HepG2 (cell line): Measurements from ENCODE around the gene ZDHHC8. TPM values are rescaled to one million over a fixed set of nuclear protein-coding genes. Genes with fewer than 3 reads are reported as not detected.

Source experiments
- ATAC-seq: fragments of 200-7000 bp; cut with Tn5 transposase; 3 replicates; pipeline ENCODE4 v1.9.1; 2020; ENCODE audit warnings: mild to moderate bottlenecking, moderate library complexity
- BruUV-seq: library from RNA; stranded (reverse); fragments of 400-500 nt; replicated peaks from 2 replicates; lab custom pipeline; 2021; lab: Mats Ljungman, UMichigan
- CTCF ChIA-PET: fragments of 300-600 bp; formaldehyde crosslinking; extraction: SDS; loops from one replicate; lab custom pipeline; 2021; ENCODE audit warnings: low total read pairs, inconsistent platforms, low intra/inter-chr PET ratio; lab: Yijun Ruan, JAX
- POLR2A ChIA-PET: fragments of 350-600 bp; sonication (Branson Sonifier 250); formaldehyde crosslinking; loops from one replicate; lab custom pipeline; 2020; ENCODE audit warnings: antibody characterized with exemption, inconsistent platforms; lab: Yijun Ruan, JAX
- DNase-seq: peaks from one replicate; pipeline ENCODE4 v3.0.0-alpha.2; 2015; ENCODE audit warnings: low spot score
- FAIRE-seq: peaks from 3 replicates; lab custom pipeline; 2011; peaks lifted over from hg19 to GRCh38; lab: Jason Lieb, UNC
- H2AFZ ChIP-seq: one replicate; pipeline ENCODE4 v1.6.1; 2011; ENCODE audit warnings: low read length, inconsistent platforms
- H3K27ac ChIP-seq: fragments of 300-600 bp; 3 replicates; pipeline ENCODE4 v1.8.0; 2011; ENCODE audit warnings: mixed run types, mild to moderate bottlenecking, mixed read lengths, low read length, inconsistent platforms; ENCODE audit not compliant: insufficient read depth; ENCODE audit errors: extremely low read length
- H3K27me3 ChIP-seq, 2 experiments: fragments of 200-600 bp in 1 of 2; 2 replicates in 1 of 2; 3 replicates in 1 of 2; pipeline versions ENCODE4 v1.6.0 to v1.8.0; 2011; ENCODE audit warnings: low read length in 2 of 2, mild to moderate bottlenecking in 2 of 2, moderate library complexity in 2 of 2, inconsistent platforms in 1 of 2; ENCODE audit not compliant: insufficient read depth in 2 of 2, control insufficient read depth in 1 of 2
- H3K36me3 ChIP-seq, 2 experiments: fragments of 200-600 bp in 1 of 2; replicated peaks in 1 of 2; 2 replicates in 1 of 2; 3 replicates in 1 of 2; pipeline versions ENCODE4 v1.5.1 to v1.8.0; 2011; ENCODE audit warnings: low read length in 2 of 2, inconsistent platforms in 1 of 2; ENCODE audit not compliant: insufficient read depth in 2 of 2, control insufficient read depth in 1 of 2
- H3K4me1 ChIP-seq: 2 replicates; pipeline ENCODE4 v1.5.1; 2012; ENCODE audit warnings: low read length, inconsistent platforms; ENCODE audit not compliant: insufficient read depth
- H3K4me2 ChIP-seq: 2 replicates; pipeline ENCODE4 v1.6.0; 2011; ENCODE audit warnings: low read depth, low read length, inconsistent platforms
- H3K4me3 ChIP-seq, 3 experiments: fragments of 200-600 bp in 1 of 3; sonication (generic), shearing (Covaris generic) in 1 of 3; replicated peaks in 1 of 3; 2 replicates each; pipeline ENCODE4 v1.5.1; 2011 to 2016; ENCODE audit warnings: low read length in 3 of 3, inconsistent platforms in 2 of 3, low read depth in 2 of 3, mild to moderate bottlenecking in 2 of 3, control low read depth in 1 of 3, mixed read lengths in 1 of 3; ENCODE audit not compliant: insufficient read depth in 1 of 3
- H3K79me2 ChIP-seq: one replicate; pipeline ENCODE4 v1.6.1; 2011; ENCODE audit warnings: low read length, inconsistent platforms; ENCODE audit not compliant: insufficient read depth
- H3K9ac ChIP-seq: 2 replicates; pipeline ENCODE4 v1.6.0; 2011; ENCODE audit warnings: mild to moderate bottlenecking, low read depth, low read length, inconsistent platforms; ENCODE audit not compliant: insufficient read depth
- H3K9me3 ChIP-seq: 2 replicates; pipeline ENCODE4 v1.5.1; 2012; ENCODE audit warnings: mild to moderate bottlenecking, low read length
- H4K20me1 ChIP-seq: 2 replicates; pipeline ENCODE4 v1.6.0; 2011; ENCODE audit warnings: inconsistent platforms, mild to moderate bottlenecking, low read length, moderate library complexity; ENCODE audit not compliant: insufficient read depth
- EHMT2 ChIP-seq: fragments of 200-600 bp; sonication (generic); IDR thresholded peaks from 2 replicates; pipeline ENCODE4 v1.7.0; 2017; ENCODE audit warnings: antibody characterized with exemption, low read depth, low read length, borderline replicate concordance
- ELF1 ChIP-seq: sonication (generic); formaldehyde crosslinking; IDR thresholded peaks from 2 replicates; pipeline ENCODE4 v1.4.0; 2020; ENCODE audit warnings: missing genetic modification reagents
- FOXC1 ChIP-seq: sonication (generic); formaldehyde crosslinking; IDR thresholded peaks from 2 replicates; pipeline ENCODE4 v1.8.0; 2022; ENCODE audit warnings: mild to moderate bottlenecking, missing genetic modification reagents, borderline replicate concordance
- GTF2F1 ChIP-seq: fragments of 150-350 bp; IDR thresholded peaks from 2 replicates; pipeline ENCODE4 v1.6.1; 2014; ENCODE audit warnings: low read length
- JUN ChIP-seq: sonication (generic); formaldehyde crosslinking; IDR thresholded peaks from 2 replicates; pipeline ENCODE4 v1.4.0; 2020; ENCODE audit warnings: mild to moderate bottlenecking, missing genetic modification reagents
- MED13 ChIP-seq: sonication (generic); formaldehyde crosslinking; IDR thresholded peaks from 2 replicates; pipeline ENCODE4 v1.5.0; 2020; ENCODE audit warnings: missing genetic modification reagents
- POLR2AphosphoS2 ChIP-seq: IDR thresholded peaks from 2 replicates; pipeline ENCODE4 v1.6.1; 2011; ENCODE audit warnings: low read depth, low read length, improper control_type of control experiment
- RFX3 ChIP-seq: IDR thresholded peaks from 2 replicates; pipeline ENCODE4 v1.6.1; 2016; ENCODE audit warnings: missing biosample characterization, missing genetic modification reagents
- RNF2 ChIP-seq: fragments of 450-650 bp; conservative IDR thresholded peaks from 2 replicates; pipeline ENCODE4 v1.6.1; 2016; ENCODE audit warnings: low read depth
- SKI ChIP-seq: fragments of 450-650 bp; IDR thresholded peaks from one replicate; pipeline ENCODE4 v1.6.1; 2018; ENCODE audit warnings: mild to moderate bottlenecking; ENCODE audit not compliant: partially characterized antibody
- ZNF232 ChIP-seq: sonication (generic); formaldehyde crosslinking; IDR thresholded peaks from 2 replicates; pipeline ENCODE4 v1.4.0; 2020; ENCODE audit warnings: missing genetic modification reagents, borderline replicate concordance
- ZNF33A ChIP-seq: sonication (generic); formaldehyde crosslinking; IDR thresholded peaks from 2 replicates; pipeline ENCODE4 v1.5.1; 2020; ENCODE audit warnings: missing genetic modification reagents, mild to moderate bottlenecking, moderate library complexity, borderline replicate concordance
- WGBS: methylation state at CpG from one replicate; pipeline ENCODE4 v1.1.6; 2017; ENCODE audit warnings: low lambda C conversion rate; 5-methylcytosine and 5-hydroxymethylcytosine counted together
- in situ Hi-C: cut with HindIII; loops from 2 replicates; pipeline ENCODE4 v1.10.0; 2017; ENCODE audit warnings: low pct_unique_long_range_greater_than_20kb; ENCODE audit not compliant: extremely low pct_ligation_motif_present
- intact Hi-C: fragments of 100-400 bp; cut with micrococcal nuclease; formaldehyde crosslinking; loops from one replicate; pipeline ENCODE4 v1.10.0; 2022; ENCODE audit not compliant: unreplicated experiment
- polyA plus RNA-seq, 8 experiments: library from polyadenylated mRNA; depleted of rRNA in 3 of 8; stranded (reverse) in 7 of 8; unstranded in 1 of 8; fragments of >200 nt; fragmentation: Illumina TruSeq in 4 of 8; extraction: Trizol in 4 of 8; gene quantifications; 2 replicates each; pipeline versions ENCODE4 v1.2.1 to v1.2.3, GENCODE V29; 2011 to 2016; ENCODE audit warnings: low read depth in 4 of 8, missing spikeins in 1 of 8, mixed read lengths in 1 of 8; ENCODE audit not compliant: insufficient read depth in 1 of 8
- total RNA-seq, 5 experiments: library from RNA; depleted of rRNA; stranded (reverse); fragments of >200 nt; fragmentation: Illumina TruSeq; extraction: Trizol; gene quantifications; 2 replicates each; pipeline ENCODE4 v1.2.3, GENCODE V29; 2016; ENCODE audit warnings: low read depth in 1 of 5
- TF ChIP-seq, protein P1 (sequence below): sonication (generic); formaldehyde crosslinking; IDR thresholded peaks from 2 replicates; pipeline ENCODE4 v1.5.1; 2020; ENCODE audit warnings: missing genetic modification reagents, mild to moderate bottlenecking, borderline replicate concordance
- TF ChIP-seq, protein P2 (sequence below): sonication (generic); formaldehyde crosslinking; IDR thresholded peaks from 2 replicates; pipeline ENCODE4 v1.4.0; 2020; ENCODE audit warnings: mild to moderate bottlenecking, missing genetic modification reagents, borderline replicate concordance
- TF ChIP-seq, protein P3 (sequence below): sonication (generic); formaldehyde crosslinking; IDR thresholded peaks from 2 replicates; pipeline ENCODE4 v1.4.0; 2020; ENCODE audit warnings: mild to moderate bottlenecking, missing genetic modification reagents
- TF ChIP-seq, protein P4 (sequence below): IDR thresholded peaks from 2 replicates; pipeline ENCODE4 v1.6.1; 2016; ENCODE audit warnings: mild to moderate bottlenecking, missing biosample characterization, missing genetic modification reagents

Gene ZDHHC8
- total and polyA plus RNA-seq, 2 of the 13 experiments (the other 11 are each of a cell fraction or from before 2014, with no cell fraction given), result 7.5 to 21.3 TPM

DNA sequence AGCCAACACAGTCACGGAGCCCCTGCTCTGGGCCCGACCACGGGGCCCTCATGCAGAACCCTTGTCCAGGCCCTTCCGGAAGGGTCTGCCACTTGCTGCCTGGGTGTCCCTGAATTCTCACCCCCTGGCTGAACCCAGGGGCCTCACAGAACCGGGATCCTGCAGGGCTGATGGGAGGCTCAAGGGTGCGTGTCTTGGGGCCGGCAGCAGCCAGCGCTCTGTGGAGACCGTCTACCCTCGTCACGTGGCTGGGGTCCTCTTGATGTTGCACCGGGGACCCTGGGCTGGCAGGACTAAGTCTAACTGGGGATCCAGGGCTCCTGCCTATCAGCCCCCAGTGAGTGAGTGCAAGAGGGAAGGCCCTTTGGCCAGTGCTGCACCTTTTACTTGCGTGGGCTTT, 38.6 kb downstream of the ZDHHC8 start (continued):
- no peak for TF ChIP-seq ZNF232 (CRISPR knock-in tag)
- TF ChIP-seq, protein P1, sequence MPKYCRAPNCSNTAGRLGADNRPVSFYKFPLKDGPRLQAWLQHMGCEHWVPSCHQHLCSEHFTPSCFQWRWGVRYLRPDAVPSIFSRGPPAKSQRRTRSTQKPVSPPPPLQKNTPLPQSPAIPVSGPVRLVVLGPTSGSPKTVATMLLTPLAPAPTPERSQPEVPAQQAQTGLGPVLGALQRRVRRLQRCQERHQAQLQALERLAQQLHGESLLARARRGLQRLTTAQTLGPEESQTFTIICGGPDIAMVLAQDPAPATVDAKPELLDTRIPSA (CRISPR knock-in tag), result no peak
- TF ChIP-seq, all 625 proteins: peak for 0

DNA sequence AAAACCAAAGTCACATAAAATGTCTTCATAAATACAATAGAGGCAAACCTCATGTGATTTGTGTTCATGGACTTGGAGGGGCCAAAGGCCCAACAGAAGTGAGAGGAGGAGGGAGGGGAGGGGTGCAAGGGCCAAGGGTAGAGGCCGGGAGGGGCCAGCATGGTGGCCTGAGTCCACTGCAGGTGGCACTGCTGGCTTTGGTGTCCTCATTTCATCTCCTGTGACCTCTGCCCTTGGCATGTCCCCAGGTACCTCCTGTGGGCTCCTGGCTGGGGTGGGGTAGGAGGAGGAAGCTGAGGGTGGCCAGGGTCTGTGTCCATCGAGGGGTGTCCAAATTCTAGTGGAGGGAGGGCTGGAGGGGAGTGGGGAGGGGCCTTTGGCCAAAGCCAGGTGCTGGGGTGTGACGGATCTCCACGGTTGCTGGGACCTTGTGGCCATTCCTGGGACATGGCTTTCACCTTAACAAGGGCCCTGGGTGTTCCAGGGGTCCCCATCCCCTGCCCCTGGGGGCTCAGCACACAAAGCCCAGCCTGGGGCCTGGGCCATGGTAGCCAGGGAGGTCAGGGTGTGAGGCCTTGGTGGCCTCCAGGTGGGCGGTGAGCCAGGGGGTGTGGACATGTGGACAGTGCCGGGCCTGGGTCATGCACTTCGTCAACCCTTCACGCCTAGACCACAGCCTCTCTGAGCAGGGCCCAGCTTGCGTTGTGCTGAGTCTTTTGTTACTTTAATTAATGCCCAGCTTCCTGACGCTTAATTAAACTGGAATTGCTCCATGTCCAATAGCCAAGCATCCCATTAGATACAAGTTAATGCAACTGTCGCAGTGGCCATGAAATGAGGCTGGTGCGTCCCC, 39.9 kb downstream of the ZDHHC8 start:
- FAIRE-seq, result no peak
- in situ Hi-C loops (loop anchor here (25.0 kb wide), 1 partner anchor 1209 kb away; no protein-coding TSS in a partner anchor), intact Hi-C loops (no loop called here)
- Histone ChIP-seq H2AFZ (no peak overlapping the region), H3K9ac (no peak overlapping the region), H3K27ac (no peak overlapping the region), H3K27me3 (peaks cover 23 to 85% of the 10 kb centered on the region in 2 experiments), H3K4me3 (no peak overlapping the region), H3K79me2 (no peaks in the 10 kb centered on the region), H3K4me1 (peaks cover 6% of the 10 kb centered on the region; the same call in 1 of the 2 replicates), H4K20me1 (peaks cover 6% of the 10 kb centered on the region; the same call in 1 of the 2 replicates), H3K9me3 (no peaks in the 10 kb centered on the region), H3K36me3 (no peaks in the 10 kb centered on the region), H3K4me2 (no peak overlapping the region)
- ATAC-seq, result no peak
- ChIA-PET CTCF (no interaction called here), POLR2A (no interaction called here)
- DNase-seq, result no peak
- 6% methylated on average over 6 of the region's 12 CpGs for WGBS
- no TSS peak for BruUV-seq
- TF ChIP-seq GTF2F1 (no peak), EHMT2 (no peak), FOXC1 (CRISPR knock-in tag) (no peak), POLR2AphosphoS2 (no peak), ZNF33A (CRISPR knock-in tag) (no peak), JUN (CRISPR knock-in tag) (no peak), RNF2 (no peak), SKI (no peak), MED13 (CRISPR knock-in tag) (no peak), RFX3 (CRISPR knock-in tag) (no peak), ELF1 (no peak)
- TF ChIP-seq, protein P2, sequence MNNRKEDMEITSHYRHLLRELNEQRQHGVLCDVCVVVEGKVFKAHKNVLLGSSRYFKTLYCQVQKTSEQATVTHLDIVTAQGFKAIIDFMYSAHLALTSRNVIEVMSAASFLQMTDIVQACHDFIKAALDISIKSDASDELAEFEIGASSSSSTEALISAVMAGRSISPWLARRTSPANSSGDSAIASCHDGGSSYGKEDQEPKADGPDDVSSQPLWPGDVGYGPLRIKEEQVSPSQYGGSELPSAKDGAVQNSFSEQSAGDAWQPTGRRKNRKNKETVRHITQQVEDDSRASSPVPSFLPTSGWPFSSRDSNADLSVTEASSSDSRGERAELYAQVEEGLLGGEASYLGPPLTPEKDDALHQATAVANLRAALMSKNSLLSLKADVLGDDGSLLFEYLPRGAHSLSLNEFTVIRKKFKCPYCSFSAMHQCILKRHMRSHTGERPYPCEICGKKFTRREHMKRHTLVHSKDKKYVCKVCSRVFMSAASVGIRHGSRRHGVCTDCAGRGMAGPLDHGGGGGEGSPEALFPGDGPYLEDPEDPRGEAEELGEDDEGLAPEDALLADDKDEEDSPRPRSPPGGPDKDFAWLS (CRISPR knock-in tag), result no peak
- TF ChIP-seq, protein P3, sequence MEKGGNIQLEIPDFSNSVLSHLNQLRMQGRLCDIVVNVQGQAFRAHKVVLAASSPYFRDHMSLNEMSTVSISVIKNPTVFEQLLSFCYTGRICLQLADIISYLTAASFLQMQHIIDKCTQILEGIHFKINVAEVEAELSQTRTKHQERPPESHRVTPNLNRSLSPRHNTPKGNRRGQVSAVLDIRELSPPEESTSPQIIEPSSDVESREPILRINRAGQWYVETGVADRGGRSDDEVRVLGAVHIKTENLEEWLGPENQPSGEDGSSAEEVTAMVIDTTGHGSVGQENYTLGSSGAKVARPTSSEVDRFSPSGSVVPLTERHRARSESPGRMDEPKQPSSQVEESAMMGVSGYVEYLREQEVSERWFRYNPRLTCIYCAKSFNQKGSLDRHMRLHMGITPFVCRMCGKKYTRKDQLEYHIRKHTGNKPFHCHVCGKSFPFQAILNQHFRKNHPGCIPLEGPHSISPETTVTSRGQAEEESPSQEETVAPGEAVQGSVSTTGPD (CRISPR knock-in tag), result no peak
- TF ChIP-seq, protein P4, sequence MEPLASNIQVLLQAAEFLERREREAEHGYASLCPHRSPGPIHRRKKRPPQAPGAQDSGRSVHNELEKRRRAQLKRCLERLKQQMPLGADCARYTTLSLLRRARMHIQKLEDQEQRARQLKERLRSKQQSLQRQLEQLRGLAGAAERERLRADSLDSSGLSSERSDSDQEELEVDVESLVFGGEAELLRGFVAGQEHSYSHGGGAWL (CRISPR knock-in tag), result no peak
